HG02970 (cell line): ENCODE measurements around the gene LUC7L.
"Not testable (repeated sequence)": the region's sequence is repeated elsewhere in the genome, so short reads cannot be mapped to it uniquely, and the experiment has no call there.

Experiments
- ATAC-seq: cut with Tn5 transposase; IDR thresholded peaks from one replicate; pipeline ENCODE4 v1.9.1; 2021; ENCODE audit warnings: mild to moderate bottlenecking, moderate library complexity, moderate number of reproducible peaks; ENCODE audit not compliant: unreplicated experiment, low FRiP score

Gene LUC7L

DNA sequence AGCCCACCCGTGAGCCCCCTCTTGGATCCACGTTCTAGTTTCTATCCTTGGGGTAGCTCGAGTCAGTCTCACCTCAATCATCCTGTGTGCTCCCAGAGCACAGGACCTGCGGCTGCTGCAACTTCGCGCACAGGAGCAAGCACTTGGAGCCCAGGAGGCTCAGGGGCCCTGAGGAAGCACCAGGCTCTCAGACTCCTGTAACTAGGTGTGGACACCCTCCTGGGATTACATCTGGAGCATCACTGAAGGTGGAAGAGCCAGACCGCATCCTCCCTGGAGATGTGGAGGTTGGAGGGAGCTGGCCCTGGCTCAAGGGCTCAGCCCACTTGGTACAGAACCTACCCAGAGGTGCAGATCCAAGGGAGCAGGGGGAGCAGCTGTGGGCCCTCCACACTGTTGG is 46.2 kb downstream of the LUC7L start:
- no peak for ATAC-seq

DNA sequence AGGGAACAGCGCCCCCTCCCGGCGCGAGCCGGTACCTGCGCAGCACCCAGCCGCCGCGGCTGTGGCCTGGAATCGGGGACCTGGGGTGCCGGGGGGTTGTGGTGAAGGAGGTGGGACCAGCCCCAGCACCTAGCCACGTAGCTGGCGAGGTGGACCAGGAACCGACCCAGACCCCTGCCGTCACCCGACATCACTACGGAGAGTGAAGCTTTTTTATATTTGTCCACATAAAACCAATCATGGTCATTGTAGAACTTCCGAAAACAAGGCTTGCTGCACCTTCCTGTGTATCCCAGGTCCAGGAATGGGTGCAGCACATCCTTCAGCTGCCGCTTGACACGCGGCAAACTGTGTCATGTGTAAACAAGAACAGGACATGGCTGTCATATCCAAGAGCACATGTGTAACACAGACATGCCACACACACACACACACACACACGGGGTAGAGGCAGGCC is 47.7 kb downstream of the LUC7L start:
- no peak for ATAC-seq

DNA sequence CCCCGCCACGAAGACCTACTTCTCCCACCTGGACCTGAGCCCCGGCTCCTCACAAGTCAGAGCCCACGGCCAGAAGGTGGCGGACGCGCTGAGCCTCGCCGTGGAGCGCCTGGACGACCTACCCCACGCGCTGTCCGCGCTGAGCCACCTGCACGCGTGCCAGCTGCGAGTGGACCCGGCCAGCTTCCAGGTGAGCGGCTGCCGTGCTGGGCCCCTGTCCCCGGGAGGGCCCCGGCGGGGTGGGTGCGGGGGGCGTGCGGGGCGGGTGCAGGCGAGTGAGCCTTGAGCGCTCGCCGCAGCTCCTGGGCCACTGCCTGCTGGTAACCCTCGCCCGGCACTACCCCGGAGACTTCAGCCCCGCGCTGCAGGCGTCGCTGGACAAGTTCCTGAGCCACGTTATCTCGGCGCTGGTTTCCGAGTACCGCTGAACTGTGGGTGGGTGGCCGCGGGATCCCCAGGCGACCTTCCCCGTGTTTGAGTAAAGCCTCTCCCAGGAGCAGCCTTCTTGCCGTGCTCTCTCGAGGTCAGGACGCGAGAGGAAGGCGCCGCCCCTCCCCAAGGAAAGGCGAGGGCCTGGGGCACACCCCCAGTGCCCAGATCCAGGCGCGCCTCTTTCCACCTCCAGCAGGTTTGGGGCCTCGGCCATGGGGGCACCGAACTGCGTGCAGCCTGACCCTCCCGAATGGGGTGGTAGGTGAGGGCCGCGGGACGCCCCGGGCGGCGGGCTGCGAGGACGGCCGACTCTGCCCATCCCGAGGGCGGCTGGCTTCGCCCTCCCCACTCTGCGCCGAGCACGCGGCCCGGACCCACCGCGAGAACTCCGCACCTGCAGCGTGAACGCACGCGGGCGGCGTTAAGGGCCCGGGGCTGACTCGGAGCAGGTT is 48.3 kb downstream of the LUC7L start:
- no peak for ATAC-seq

DNA sequence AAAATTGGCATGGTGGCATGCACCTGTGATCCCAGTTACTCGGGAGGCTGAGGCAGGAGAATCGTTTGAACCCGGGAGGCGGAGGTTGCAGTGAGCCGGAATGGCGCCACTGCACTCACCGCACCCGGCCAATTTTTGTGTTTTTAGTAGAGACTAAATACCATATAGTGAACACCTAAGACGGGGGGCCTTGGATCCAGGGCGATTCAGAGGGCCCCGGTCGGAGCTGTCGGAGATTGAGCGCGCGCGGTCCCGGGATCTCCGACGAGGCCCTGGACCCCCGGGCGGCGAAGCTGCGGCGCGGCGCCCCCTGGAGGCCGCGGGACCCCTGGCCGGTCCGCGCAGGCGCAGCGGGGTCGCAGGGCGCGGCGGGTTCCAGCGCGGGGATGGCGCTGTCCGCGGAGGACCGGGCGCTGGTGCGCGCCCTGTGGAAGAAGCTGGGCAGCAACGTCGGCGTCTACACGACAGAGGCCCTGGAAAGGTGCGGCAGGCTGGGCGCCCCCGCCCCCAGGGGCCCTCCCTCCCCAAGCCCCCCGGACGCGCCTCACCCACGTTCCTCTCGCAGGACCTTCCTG is 49.1 kb downstream of the LUC7L start, which contains the start of gene HBQ1:
TSS of gene HBQ1 (plus strand) at position 359 of the 575 bp plus-strand sequence. CDS start at position 387, 28 bp downstream.
- ATAC-seq, result no peak

DNA sequence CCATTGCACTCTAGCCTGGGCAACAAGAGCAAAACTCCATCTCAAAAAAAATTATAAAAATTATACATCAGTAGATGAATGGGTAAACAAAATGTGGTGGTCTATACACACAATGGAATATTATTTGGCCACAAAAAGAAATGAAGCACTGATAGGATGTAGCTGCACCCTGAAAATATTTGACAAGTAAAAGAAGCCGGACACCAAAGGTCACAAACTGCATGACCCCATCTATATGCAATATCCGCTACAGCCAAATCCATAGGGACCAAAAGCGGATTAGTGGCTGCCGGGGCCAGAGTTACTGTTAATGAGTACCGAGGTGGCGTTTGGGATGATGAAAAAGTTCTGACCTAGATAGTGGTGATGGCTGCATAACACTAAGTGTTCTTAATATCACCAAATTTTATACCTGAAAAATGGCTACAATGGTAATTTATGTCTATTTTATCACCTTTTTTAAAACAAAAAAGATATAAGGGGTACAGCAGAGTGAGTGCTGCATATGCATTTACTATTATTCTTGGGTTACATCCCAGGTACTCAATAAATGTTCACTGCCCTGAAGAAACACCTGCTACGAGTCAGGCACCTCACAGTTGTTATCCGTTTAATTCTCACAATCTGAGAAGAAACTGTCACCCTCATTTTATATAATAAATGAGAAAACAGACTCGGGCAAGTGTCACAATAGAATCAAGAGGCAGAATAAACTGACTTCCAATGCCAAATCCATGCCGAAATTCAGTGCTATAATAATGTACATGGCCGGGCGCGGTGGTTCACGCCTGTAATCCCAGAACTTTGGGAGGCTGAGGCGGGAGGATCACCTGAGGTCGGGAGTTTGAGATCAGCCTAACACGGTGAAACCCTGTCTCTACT is 49.8 kb downstream of the LUC7L start:
- ATAC-seq, result no peak

DNA sequence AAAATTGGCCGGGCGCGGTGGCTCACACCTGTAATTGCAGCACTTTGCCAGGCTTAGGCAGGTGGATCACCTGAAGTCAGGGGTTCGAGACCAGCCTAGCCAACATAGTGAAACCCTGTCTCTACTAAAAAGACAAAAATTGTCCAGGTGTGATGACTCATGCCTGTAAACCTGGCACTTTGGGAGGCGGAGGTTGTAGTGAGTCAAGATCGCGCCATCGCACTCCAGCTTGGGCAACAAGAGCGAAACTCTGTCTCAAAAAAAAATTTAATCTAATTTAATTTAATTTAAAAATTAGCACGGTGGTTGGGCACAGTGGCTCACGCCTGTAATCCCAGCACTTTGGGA is 50.6 kb downstream of the LUC7L start:
- ATAC-seq, result no peak

DNA sequence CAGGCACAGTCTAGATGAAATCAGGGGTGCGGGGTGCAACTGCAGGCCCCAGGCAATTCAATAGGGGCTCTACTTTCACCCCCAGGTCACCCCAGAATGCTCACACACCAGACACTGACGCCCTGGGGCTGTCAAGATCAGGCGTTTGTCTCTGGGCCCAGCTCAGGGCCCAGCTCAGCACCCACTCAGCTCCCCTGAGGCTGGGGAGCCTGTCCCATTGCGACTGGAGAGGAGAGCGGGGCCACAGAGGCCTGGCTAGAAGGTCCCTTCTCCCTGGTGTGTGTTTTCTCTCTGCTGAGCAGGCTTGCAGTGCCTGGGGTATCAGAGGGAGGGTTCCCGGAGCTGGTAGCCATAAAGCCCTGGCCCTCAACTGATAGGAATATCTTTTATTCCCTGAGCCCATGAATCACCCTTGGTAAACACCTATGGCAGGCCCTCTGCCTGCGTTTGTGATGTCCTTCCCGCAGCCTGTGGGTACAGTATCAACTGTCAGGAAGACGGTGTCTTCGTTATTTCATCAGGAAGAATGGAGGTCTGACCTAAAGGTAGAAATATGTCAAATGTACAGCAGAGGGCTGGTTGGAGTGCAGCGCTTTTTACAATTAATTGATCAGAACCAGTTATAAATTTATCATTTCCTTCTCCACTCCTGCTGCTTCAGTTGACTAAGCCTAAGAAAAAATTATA is 51.1 kb downstream of the LUC7L start:
- no peak for ATAC-seq

DNA sequence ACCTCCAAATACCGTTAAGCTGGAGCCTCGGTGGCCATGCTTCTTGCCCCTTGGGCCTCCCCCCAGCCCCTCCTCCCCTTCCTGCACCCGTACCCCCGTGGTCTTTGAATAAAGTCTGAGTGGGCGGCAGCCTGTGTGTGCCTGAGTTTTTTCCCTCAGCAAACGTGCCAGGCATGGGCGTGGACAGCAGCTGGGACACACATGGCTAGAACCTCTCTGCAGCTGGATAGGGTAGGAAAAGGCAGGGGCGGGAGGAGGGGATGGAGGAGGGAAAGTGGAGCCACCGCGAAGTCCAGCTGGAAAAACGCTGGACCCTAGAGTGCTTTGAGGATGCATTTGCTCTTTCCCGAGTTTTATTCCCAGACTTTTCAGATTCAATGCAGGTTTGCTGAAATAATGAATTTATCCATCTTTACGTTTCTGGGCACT is 51.8 kb downstream of the LUC7L start:
- no peak for ATAC-seq

DNA sequence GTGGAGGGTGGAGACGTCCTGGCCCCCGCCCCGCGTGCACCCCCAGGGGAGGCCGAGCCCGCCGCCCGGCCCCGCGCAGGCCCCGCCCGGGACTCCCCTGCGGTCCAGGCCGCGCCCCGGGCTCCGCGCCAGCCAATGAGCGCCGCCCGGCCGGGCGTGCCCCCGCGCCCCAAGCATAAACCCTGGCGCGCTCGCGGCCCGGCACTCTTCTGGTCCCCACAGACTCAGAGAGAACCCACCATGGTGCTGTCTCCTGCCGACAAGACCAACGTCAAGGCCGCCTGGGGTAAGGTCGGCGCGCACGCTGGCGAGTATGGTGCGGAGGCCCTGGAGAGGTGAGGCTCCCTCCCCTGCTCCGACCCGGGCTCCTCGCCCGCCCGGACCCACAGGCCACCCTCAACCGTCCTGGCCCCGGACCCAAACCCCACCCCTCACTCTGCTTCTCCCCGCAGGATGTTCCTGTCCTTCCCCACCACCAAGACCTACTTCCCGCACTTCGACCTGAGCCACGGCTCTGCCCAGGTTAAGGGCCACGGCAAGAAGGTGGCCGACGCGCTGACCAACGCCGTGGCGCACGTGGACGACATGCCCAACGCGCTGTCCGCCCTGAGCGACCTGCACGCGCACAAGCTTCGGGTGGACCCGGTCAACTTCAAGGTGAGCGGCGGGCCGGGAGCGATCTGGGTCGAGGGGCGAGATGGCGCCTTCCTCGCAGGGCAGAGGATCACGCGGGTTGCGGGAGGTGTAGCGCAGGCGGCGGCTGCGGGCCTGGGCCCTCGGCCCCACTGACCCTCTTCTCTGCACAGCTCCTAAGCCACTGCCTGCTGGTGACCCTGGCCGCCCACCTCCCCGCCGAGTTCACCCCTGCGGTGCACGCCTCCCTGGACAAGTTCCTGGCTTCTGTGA is 52.5 kb downstream of the LUC7L start, which contains the start of gene HBA1:
TSS of gene HBA1 (plus strand) at position 204 of the 906 bp plus-strand sequence. CDS start at position 241, 37 bp downstream.
- ATAC-seq, result not testable (repeated sequence)

DNA sequence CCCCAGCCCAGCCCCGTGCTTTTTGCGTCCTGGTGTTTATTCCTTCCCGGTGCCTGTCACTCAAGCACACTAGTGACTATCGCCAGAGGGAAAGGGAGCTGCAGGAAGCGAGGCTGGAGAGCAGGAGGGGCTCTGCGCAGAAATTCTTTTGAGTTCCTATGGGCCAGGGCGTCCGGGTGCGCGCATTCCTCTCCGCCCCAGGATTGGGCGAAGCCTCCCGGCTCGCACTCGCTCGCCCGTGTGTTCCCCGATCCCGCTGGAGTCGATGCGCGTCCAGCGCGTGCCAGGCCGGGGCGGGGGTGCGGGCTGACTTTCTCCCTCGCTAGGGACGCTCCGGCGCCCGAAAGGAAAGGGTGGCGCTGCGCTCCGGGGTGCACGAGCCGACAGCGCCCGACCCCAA is 53.2 kb downstream of the LUC7L start:
- not testable (repeated sequence) for ATAC-seq

DNA sequence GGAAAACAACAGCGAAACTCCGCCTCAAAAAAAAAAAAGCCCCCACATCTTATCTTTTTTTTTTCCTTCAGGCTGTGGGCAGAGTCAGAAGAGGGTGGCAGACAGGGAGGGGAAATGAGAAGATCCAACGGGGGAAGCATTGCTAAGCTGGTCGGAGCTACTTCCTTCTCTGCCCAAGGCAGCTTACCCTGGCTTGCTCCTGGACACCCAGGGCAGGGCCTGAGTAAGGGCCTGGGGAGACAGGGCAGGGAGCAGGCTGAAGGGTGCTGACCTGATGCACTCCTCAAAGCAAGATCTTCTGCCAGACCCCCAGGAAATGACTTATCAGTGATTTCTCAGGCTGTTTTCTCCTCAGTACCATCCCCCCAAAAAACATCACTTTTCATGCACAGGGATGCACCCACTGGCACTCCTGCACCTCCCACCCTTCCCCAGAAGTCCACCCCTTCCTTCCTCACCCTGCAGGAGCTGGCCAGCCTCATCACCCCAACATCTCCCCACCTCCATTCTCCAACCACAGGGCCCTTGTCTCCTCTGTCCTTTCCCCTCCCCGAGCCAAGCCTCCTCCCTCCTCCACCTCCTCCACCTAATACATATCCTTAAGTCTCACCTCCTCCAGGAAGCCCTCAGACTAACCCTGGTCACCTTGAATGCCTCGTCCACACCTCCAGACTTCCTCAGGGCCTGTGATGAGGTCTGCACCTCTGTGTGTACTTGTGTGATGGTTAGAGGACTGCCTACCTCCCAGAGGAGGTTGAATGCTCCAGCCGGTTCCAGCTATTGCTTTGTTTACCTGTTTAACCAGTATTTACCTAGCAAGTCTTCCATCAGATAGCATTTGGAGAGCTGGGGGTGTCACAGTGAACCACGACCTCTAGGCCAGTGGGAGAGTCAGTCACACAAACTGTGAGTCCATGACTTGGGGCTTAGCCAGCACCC is 54.0 kb downstream of the LUC7L start:
- no peak for ATAC-seq

DNA sequence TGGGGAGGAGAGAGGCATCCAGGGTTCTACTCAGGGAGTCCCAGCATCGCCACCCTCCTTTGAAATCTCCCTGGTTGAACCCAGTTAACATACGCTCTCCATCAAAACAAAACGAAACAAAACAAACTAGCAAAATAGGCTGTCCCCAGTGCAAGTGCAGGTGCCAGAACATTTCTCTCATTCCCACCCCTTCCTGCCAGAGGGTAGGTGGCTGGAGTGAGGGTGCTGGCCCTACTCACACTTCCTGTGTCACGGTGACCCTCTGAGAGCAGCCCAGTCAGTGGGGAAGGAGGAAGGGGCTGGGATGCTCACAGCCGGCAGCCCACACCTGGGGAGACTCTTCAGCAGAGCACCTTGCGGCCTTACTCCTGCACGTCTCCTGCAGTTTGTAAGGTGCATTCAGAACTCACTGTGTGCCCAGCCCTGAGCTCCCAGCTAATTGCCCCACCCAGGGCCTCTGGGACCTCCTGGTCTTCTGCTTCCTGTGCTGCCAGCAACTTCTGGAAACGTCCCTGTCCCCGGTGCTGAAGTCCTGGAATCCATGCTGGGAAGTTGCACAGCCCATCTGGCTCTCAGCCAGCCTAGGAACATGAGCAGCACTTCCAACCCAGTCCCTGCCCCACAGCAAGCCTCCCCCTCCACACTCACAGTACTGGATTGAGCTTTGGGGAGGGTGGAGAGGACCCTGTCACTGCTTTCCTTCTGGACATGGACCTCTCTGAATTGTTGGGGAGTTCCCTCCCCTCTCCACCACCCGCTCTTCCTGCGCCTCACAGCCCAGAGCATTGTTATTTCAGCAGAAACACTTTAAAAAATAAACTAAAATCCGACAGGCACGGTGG is 55.1 kb downstream of the LUC7L start:
- not testable (repeated sequence) for ATAC-seq

DNA sequence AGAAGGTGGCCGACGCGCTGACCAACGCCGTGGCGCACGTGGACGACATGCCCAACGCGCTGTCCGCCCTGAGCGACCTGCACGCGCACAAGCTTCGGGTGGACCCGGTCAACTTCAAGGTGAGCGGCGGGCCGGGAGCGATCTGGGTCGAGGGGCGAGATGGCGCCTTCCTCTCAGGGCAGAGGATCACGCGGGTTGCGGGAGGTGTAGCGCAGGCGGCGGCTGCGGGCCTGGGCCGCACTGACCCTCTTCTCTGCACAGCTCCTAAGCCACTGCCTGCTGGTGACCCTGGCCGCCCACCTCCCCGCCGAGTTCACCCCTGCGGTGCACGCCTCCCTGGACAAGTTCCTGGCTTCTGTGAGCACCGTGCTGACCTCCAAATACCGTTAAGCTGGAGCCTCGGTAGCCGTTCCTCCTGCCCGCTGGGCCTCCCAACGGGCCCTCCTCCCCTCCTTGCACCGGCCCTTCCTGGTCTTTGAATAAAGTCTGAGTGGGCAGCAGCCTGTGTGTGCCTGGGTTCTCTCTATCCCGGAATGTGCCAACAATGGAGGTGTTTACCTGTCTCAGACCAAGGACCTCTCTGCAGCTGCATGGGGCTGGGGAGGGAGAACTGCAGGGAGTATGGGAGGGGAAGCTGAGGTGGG is 55.9 kb downstream of the LUC7L start:
- ATAC-seq, result not testable (repeated sequence)

DNA sequence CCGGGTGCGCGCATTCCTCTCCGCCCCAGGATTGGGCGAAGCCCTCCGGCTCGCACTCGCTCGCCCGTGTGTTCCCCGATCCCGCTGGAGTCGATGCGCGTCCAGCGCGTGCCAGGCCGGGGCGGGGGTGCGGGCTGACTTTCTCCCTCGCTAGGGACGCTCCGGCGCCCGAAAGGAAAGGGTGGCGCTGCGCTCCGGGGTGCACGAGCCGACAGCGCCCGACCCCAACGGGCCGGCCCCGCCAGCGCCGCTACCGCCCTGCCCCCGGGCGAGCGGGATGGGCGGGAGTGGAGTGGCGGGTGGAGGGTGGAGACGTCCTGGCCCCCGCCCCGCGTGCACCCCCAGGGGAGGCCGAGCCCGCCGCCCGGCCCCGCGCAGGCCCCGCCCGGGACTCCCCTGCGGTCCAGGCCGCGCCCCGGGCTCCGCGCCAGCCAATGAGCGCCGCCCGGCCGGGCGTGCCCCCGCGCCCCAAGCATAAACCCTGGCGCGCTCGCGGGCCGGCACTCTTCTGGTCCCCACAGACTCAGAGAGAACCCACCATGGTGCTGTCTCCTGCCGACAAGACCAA is 56.8 kb downstream of the LUC7L start, which contains the start of gene HBA2:
TSS of gene HBA2 (plus strand) at position 503 of the 568 bp plus-strand sequence. CDS start at position 540, 37 bp downstream.
- ATAC-seq, result not testable (repeated sequence)

DNA sequence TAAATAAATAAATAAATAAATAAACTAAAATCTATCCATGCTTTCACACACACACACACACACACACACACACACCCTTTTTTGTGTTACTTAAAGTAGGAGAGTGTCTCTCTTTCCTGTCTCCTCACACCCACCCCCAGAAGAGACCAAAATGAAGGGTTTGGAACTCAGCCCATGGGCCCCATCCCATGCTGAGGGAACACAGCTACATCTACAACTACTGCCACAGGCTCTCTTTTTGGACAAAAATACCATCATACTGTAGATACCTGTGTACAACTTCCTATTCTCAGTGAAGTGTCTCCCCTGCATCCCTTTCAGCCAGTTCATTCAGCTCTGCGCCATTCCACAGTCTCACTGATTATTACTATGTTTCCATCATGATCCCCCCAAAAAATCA is 58.5 kb downstream of the LUC7L start:
- no peak for ATAC-seq

DNA sequence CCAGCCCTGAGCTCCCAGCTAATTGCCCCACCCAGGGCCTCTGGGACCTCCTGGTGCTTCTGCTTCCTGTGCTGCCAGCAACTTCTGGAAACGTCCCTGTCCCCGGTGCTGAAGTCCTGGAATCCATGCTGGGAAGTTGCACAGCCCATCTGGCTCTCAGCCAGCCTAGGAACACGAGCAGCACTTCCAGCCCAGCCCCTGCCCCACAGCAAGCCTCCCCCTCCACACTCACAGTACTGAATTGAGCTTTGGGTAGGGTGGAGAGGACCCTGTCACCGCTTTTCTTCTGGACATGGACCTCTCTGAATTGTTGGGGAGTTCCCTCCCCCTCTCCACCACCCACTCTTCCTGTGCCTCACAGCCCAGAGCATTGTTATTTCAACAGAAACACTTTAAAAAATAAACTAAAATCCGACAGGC is 59.2 kb downstream of the LUC7L start:
- ATAC-seq, result not testable (repeated sequence)
